ENCODE data around the gene PARD3. TPM values are rescaled to one million over a fixed set of nuclear protein-coding genes. Genes with fewer than 3 reads are reported as not detected.
A peak's percentile ranks its signal among the peaks of the same experiment; 100 is the strongest.

The PARD3 gene
- total and polyA plus RNA-seq, 2 donors from 2014 or later = 21.1 to 47.5 TPM

- FAIRE-seq = no peak
- peak overlapping the region in 1 of 3 donors; percentile 10 for H3K9ac ChIP-seq (ENCODE audit: low read length in 3 of 3)
- H3K4me3 ChIP-seq (ENCODE audit: low read length in 3 of 3) = peak overlapping the region in 2 of 3 donors; percentile 22 to 32
Measured at GRCh38 chr10:34740321-34740720, 74.8 kb downstream of the PARD3 start.

GRCh38 chr10:34739915-34740314 is 75.2 kb downstream of the PARD3 start:
- peak overlapping the region; percentile 30 to 33 for H3K27ac ChIP-seq (ENCODE audit: low read depth in 2 of 2, low read length in 2 of 2)
- no peaks in the 10 kb centered on the region for H3K36me3 ChIP-seq (ENCODE audit: control insufficient read depth in 2 of 3, insufficient read depth in 3 of 3, low read length in 3 of 3)
- no peak for TF ChIP-seq CTCF (IDR thresholded peaks at IDR 0.05; ENCODE audit: borderline replicate concordance, extremely low read depth, insufficient read depth)
- H3K9ac ChIP-seq (ENCODE audit: low read length in 3 of 3) = no peak overlapping the region
- H3K4me3 ChIP-seq (ENCODE audit: low read length in 3 of 3) = peak overlapping the region in 2 of 3 donors; percentile 22 to 32
- DNase-seq (peak; percentile 78 to 98 (median 93)), FAIRE-seq (no peak)
- H3K4me1 ChIP-seq (ENCODE audit: control insufficient read depth in 2 of 3, insufficient read depth in 2 of 3, low read depth in 1 of 3, low read length in 3 of 3) = peaks cover 0 to 23% (median 14%) of the 10 kb centered on the region in 3 donors
- intact Hi-C loops (cut with DNase I) = no loop called here
- no peaks in the 10 kb centered on the region for H3K27me3 ChIP-seq (ENCODE audit: control insufficient read depth, insufficient read depth, low read length)
- no peaks in the 10 kb centered on the region for H3K9me3 ChIP-seq (ENCODE audit: control insufficient read depth in 2 of 3, insufficient read depth in 1 of 3, low read length in 3 of 3)

More at GRCh38 chr10:34740321-34740720, 74.8 kb downstream of the PARD3 start:
- H3K36me3 ChIP-seq (ENCODE audit: control insufficient read depth in 2 of 3, insufficient read depth in 3 of 3, low read length in 3 of 3) = no peaks in the 10 kb centered on the region
- no peaks in the 10 kb centered on the region for H3K9me3 ChIP-seq (ENCODE audit: control insufficient read depth in 2 of 3, insufficient read depth in 1 of 3, low read length in 3 of 3)
- TF ChIP-seq CTCF (IDR thresholded peaks at IDR 0.05; ENCODE audit: borderline replicate concordance, extremely low read depth, insufficient read depth) = no peak
- DNase-seq = no peak
- peak overlapping the region; percentile 30 to 33 for H3K27ac ChIP-seq (ENCODE audit: low read depth in 2 of 2, low read length in 2 of 2)
- peaks cover 0 to 23% (median 14%) of the 10 kb centered on the region in 3 donors for H3K4me1 ChIP-seq (ENCODE audit: control insufficient read depth in 2 of 3, insufficient read depth in 2 of 3, low read depth in 1 of 3, low read length in 3 of 3)
- intact Hi-C loops (cut with DNase I) = no loop called here
- no peaks in the 10 kb centered on the region for H3K27me3 ChIP-seq (ENCODE audit: control insufficient read depth, insufficient read depth, low read length)

- H3K9ac ChIP-seq (ENCODE audit: low read length in 3 of 3) = no peak overlapping the region
- no peak overlapping the region for H3K4me3 ChIP-seq (ENCODE audit: low read length in 3 of 3)
- no peaks in the 10 kb centered on the region for H3K36me3 ChIP-seq (ENCODE audit: control insufficient read depth in 2 of 3, insufficient read depth in 3 of 3, low read length in 3 of 3)
- DNase-seq (no peak), FAIRE-seq (no peak)
- H3K4me1 ChIP-seq (ENCODE audit: control insufficient read depth in 2 of 3, insufficient read depth in 2 of 3, low read depth in 1 of 3, low read length in 3 of 3) = peaks cover 0 to 14% (median 14%) of the 10 kb centered on the region in 3 donors
- no peak for TF ChIP-seq CTCF (IDR thresholded peaks at IDR 0.05; ENCODE audit: borderline replicate concordance, extremely low read depth, insufficient read depth)
- H3K27ac ChIP-seq (ENCODE audit: low read depth in 2 of 2, low read length in 2 of 2) = peak overlapping the region; percentile 57 to 59
- intact Hi-C loops (cut with DNase I) = no loop called here
- H3K9me3 ChIP-seq (ENCODE audit: control insufficient read depth in 2 of 3, insufficient read depth in 1 of 3, low read length in 3 of 3) = no peaks in the 10 kb centered on the region
- H3K27me3 ChIP-seq (ENCODE audit: control insufficient read depth, insufficient read depth, low read length) = no peaks in the 10 kb centered on the region
Measured at GRCh38 chr10:34737772-34738169, 77.3 kb downstream of the PARD3 start.

Data from kidney (tissue), 14 donors.